ENCODE data around the gene HAVCR1. TPM values are rescaled to one million over a fixed set of nuclear protein-coding genes. Genes with fewer than 3 reads are reported as not detected.
"Not testable (repeated sequence)": the region's sequence is repeated elsewhere in the genome, so short reads cannot be mapped to it uniquely, and the experiment has no call there.

HAVCR1 gene
- total and polyA plus RNA-seq, 12 donors, result 0.15 to 0.36 (median 0.19) TPM; not detected in 9

DNA sequence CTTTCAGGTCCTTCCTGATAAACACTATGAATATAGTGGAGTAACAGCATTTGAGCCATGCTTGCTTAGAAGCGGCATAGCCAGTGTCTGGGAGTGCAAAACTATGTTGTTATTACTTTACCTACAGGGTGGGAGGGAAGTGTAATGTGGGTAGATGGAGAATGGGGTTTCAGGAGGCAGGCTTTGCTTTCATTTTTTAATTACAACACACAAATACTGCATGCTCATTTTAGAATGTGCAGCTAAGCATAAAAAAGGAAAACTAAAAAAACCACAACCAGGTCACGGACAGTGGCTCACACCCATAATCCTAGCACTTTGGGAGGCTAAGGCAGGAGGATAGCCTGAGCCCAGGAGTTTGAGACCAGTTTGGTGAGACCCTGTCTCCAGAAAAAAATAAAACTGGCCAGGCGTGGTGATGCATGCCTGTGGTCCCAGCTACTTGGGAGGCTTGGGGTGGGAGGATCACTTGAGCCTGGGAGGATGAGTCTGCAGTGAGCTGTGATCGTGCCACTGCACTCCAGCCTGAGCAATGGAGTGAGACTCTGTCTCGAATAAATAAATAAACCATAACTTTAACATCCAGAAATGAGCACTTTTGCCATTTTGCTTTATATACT is 20.2 kb downstream of the HAVCR1 start:
- no peak for ATAC-seq
- no peak overlapping the region for H3K27ac ChIP-seq
- no peaks in the 10 kb centered on the region for H3K9me3 ChIP-seq
- H3K4me3 ChIP-seq, result no peak overlapping the region
- intact Hi-C loops (cut with DNase I), result no loop called here
- TF ChIP-seq, protein P1, sequence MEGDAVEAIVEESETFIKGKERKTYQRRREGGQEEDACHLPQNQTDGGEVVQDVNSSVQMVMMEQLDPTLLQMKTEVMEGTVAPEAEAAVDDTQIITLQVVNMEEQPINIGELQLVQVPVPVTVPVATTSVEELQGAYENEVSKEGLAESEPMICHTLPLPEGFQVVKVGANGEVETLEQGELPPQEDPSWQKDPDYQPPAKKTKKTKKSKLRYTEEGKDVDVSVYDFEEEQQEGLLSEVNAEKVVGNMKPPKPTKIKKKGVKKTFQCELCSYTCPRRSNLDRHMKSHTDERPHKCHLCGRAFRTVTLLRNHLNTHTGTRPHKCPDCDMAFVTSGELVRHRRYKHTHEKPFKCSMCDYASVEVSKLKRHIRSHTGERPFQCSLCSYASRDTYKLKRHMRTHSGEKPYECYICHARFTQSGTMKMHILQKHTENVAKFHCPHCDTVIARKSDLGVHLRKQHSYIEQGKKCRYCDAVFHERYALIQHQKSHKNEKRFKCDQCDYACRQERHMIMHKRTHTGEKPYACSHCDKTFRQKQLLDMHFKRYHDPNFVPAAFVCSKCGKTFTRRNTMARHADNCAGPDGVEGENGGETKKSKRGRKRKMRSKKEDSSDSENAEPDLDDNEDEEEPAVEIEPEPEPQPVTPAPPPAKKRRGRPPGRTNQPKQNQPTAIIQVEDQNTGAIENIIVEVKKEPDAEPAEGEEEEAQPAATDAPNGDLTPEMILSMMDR (IDR thresholded peaks at IDR 0.05), result no peak
- H3K27me3 ChIP-seq, result no peaks in the 10 kb centered on the region
- no peaks in the 10 kb centered on the region for H3K4me1 ChIP-seq
- H3K36me3 ChIP-seq, result no peaks in the 10 kb centered on the region
- no peak for DNase-seq
- 81 to 82% methylated on average over 5 of the region's 5 CpGs for WGBS, 2 donors

- ATAC-seq; H3K4me3 ChIP-seq; H3K27me3 ChIP-seq; H3K4me1 ChIP-seq; intact Hi-C loops (cut with DNase I); DNase-seq; H3K36me3 ChIP-seq; H3K27ac ChIP-seq; H3K9me3 ChIP-seq: not testable (repeated sequence)
- 46 to 53% methylated on average over 17 of the region's 17 CpGs for WGBS, 2 donors
Observed at GRCh38 chr5:157034106-157035072, 24.5 kb downstream of the HAVCR1 start.

- Histone ChIP-seq H3K27ac (no peak overlapping the region), H3K4me1 (no peaks in the 10 kb centered on the region), H3K4me3 (no peak overlapping the region), H3K27me3 (peaks cover 0 to 3% (median 0%) of the 10 kb centered on the region in 7 donors), H3K9me3 (no peaks in the 10 kb centered on the region), H3K36me3 (no peaks in the 10 kb centered on the region)
- ATAC-seq, result no peak
- TF ChIP-seq, protein P1 (IDR thresholded peaks at IDR 0.05), result no peak
- DNase-seq, result no peak
- intact Hi-C loops (cut with DNase I), result no loop called here
- WGBS, 2 donors, result 74 to 76% methylated on average over 4 of the region's 4 CpGs
Observed at GRCh38 chr5:157033071-157033583, 25.8 kb downstream of the HAVCR1 start.

- Histone ChIP-seq H3K36me3 (no peaks in the 10 kb centered on the region), H3K9me3 (no peaks in the 10 kb centered on the region), H3K27ac (no peak overlapping the region), H3K27me3 (peaks cover 0 to 3% (median 0%) of the 10 kb centered on the region in 7 donors), H3K4me3 (no peak overlapping the region), H3K4me1 (no peaks in the 10 kb centered on the region)
- WGBS, 2 donors, result 54 to 60% methylated on average over 3 of the region's 3 CpGs
- no peak for DNase-seq
- intact Hi-C loops (cut with DNase I), result no loop called here
- TF ChIP-seq, protein P1 (IDR thresholded peaks at IDR 0.05), result no peak
- ATAC-seq, result no peak
Observed at GRCh38 chr5:157030692-157031091, 28.2 kb downstream of the HAVCR1 start.
